SHP77 (cell line): ENCODE results near the gene CCDC88C.
A peak's percentile ranks its signal among the peaks of the same experiment; 100 is the strongest.

Experiments
- DNase-seq, 2 experiments: peaks; one replicate each; lab custom pipeline; 2025; lab: John Stamatoyannopoulos, UW

The CCDC88C gene

DNA sequence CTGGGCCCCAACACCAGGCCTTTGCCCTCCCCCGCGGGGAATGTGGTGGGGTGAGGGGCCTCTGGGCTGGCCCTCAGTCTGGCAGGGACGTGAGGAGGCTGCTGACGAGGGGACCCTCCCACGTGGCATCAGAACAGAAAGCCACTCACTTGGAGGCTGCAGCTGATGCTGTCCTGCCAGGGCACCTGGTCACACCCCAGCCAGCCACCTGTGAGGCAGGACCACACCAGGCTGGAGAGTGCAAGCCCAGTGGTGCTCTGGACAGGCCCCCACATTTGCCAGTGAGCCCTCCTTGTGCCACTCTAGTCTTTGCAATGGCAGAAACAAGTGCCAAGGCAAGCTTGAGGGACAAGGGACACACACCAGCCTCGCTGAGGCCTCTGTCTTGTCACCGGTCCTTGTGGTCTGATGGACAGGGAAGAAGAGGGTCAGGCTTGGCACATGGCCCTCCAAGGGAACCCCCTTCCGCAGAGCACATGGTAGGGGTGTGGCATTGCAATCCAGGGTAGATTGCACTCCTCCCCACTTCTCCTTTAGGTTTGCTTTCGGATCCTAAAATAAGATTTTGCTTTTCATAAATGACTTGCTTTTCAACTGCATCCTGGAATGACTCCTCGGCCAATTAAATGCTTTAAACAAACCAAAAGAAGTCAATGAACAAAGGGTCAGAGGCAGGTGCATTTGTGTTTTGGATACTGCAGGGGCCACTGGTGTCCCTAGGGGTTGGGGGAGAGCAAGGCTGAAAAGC is 53.7 kb downstream of the CCDC88C start:
- DNase-seq = no peak

DNA sequence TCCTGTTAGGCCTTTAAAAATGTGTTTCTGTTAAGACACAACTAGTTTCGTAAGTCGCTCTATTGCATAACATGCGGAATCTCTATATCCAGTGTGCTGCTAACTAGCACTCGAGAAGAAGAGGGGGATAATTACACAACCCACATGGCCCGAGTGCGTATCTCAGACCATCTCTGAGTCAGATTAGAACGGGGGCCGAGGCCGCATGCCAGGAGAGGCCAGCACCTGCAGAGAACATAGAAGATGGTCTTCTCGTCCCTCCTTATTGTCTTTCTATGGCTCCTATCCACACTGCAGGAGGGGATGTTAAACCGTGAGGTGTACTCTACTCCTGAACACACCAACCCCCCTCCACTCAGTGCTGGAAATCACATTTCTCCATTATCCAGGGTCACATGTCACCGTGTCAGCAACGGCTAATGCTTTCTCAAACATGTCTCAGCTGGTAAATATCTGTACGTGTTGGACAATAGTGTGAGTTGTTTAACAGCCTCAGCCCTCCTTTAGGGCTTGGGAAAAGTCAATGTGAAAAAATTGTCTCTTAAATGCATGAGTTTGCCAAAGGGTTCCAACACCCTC is 56.3 kb downstream of the CCDC88C start:
- no peak for DNase-seq

DNA sequence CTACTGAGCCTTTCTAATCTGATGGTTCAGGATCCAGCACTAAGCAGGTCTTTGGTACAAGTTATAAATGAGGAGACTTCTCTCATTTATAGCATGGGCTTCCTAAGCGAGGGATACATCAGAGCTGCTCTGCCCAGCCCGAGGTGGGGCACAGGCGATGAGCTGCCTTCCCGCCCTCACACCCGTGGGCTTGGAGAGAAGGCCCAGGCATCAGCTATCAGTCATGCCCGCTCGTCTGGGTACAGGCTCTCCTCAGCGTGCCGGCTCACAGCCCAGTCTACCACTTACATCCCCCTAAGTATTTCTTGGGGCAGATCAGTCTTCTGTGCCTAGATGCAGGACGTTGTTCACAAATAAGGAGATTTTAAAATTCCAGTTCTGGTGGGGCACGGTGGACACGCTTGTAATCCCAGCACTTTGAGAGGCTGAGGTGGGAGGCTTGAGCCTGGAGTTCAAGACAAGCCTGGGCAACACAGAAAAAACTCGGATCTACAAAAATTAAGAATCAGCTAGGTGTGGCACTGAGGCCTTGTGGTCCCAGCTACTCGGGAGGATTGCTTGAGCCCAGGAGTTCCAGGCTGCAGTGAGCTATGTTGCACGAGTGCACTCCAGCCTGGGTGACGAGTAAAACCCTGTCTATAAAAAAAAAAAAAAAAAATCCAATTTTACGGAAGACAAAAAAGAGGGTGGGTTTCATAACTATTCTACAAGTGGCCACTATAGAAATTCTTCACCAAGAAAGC is 57.0 kb downstream of the CCDC88C start:
- DNase-seq = no peak

DNA sequence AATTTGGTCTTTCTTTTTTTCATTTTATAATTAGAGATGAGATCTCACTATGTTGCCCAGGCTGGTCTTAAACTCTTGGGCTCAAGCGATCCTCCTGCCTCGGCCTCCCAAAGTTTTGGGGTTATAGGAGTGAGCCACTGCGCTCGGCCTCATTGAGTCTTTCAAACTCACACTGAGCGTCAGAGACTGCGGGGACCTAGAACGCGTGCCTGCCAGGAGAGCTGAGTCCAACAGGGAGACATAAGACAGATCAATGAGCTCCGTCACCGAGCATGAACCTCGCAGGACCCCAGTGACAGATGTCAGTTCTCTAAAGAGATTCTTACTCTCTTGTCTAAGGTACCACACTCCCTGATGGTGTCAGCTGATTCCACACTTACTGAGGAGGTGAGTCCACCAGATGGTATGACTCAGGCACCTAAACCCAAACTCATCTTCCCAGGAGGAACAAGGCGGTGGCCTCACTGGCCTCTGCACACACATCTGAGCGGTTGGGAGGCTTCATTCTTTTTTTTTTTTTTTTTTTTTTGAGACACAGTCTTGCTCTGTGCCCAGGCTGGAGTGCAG is 58.9 kb downstream of the CCDC88C start:
- DNase-seq = no peak

DNA sequence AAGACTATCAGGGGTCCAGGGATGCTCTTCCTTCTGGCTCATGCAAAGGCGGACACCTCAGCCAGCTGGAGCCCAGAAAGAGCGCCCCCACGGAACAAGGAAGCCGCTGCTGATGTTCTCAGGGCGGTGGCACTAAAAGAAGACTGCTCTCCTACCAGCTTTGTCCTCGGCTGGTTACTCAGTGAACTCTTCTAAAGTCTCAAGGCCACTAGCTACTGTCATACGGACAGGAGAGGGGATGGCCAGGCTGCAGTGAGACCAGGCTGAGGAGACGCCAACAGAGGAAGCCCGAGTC is 59.6 kb downstream of the CCDC88C start:
- no peak for DNase-seq

DNA sequence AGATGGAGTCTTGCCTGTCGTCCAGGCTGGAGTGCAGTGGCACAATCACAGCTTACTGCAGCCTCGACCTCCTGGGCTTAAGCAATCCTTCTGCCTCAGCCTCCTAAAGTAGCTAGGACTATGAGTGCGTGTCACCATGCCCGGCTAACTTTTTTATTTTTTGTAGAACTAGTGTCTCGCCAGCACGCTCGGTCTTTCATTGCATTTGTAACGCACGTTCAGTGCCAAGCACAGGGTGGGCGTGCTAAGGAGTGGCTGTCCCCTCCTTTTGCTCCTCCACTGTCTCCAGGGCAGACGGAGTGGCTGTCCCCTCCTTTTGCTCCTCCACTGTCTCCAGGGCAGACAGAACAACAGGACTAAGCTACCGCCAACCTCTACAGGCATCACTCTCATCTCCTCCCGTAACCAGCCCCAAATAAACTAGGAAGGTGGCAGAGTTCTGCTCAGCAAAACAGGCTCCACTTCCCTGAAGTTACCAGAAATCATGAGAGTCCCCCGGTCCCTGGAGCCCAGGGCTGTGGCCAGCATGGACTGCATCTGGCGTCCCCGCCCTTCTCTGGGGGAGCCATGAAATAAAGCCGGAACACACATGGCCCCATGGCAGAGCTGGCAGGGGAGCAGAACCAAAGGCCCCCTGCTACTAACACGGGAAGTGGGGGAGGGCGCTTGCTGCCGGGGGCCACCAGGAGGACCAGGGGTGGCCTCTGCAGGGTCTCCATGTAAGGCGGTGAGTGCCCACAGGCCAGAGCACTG is 60.2 kb downstream of the CCDC88C start:
- no peak for DNase-seq

DNA sequence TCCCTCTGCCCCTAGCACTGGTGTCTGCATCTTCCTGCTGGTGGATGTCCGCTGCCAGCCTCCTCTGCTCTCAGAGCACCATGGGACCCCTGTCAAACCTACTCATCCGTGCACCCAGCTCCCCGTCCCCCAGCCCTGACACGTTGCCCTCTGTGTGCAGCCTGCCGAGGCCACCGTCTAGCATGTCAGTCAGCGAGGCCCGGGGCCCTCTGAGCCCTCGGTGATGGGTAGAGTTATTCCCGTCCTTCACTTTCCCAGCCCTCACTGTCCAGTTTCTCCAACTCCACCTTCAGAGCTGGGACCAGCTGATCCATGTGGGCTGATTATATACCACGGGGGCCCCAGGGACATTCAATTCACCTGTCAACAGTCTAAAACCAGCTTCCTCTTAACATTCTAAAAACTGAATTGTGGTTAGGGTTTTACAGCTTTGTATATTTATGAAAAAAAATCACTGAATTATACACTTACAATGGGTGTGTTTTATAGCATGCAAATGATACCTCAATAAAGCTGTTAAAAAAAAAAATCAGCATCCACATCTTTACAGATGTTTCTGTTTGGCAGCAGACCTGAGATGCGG is 61.3 kb downstream of the CCDC88C start:
- DNase-seq = no peak

DNA sequence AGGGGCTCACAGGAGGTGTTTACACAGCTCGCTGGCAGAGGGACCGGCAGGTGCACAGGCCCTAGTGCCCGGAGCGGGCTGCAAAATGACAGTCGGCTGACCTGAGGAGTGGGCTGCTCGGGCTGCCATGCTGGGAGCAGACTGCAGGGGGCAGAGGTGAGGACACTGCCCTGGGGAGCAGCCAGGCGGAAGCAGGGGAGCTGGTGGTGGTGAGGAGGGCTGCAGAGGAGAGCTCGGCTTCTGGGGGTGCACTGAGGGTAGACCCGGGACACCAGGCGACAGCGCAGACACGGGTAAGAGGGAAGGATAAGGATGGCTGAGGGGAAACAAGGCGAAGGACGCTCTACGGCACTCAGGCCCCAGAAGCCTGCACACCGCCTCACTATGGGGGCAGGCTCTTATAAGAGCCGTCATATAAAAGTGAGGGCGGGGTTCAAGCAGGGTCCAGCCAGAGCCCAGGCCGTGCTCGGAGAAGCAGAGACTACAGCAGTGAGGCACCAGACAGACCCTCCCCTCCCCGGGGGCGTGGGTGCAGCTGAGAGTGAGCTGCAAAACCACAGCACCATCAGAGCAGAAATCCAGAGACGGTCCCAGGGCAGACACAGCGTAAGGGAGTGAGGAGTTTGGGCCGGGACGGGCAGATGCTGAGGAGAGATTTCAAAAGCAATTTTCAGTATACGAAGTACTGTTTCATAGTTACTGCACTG is 62.5 kb downstream of the CCDC88C start:
- DNase-seq = peak; percentile 86 to 93

DNA sequence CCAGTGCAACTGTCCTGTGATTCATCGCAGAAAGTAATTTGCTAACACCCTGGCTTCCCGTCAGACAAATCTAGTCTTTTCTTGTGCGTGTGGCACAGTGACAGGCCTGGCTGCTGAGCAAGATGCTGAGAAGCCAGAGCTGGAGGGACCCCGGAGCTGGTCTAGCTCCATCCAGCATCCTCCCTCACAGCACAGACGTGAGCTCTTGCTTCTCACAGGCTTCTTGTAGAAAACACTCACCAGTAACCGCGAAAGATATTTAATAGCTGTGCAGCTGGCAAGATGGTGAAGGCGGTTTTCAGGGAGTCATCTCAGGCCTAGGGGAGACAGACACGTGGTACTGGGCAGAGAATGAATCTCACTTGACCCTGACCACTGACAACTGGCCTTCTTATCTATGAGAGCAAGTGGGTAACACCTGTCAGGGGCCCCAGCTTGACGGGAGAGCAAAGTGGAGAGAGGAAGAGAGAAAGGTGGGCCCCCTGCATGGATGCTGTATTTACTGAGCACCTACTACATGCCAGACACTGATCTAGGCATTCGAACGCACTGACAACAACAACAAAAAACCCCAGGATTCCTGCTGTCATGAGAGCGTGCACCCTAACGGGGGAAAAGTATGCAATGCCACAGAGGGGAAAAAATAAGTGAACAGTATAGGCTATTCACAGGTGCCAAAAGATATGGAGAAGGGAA is 63.3 kb downstream of the CCDC88C start:
- DNase-seq = no peak

DNA sequence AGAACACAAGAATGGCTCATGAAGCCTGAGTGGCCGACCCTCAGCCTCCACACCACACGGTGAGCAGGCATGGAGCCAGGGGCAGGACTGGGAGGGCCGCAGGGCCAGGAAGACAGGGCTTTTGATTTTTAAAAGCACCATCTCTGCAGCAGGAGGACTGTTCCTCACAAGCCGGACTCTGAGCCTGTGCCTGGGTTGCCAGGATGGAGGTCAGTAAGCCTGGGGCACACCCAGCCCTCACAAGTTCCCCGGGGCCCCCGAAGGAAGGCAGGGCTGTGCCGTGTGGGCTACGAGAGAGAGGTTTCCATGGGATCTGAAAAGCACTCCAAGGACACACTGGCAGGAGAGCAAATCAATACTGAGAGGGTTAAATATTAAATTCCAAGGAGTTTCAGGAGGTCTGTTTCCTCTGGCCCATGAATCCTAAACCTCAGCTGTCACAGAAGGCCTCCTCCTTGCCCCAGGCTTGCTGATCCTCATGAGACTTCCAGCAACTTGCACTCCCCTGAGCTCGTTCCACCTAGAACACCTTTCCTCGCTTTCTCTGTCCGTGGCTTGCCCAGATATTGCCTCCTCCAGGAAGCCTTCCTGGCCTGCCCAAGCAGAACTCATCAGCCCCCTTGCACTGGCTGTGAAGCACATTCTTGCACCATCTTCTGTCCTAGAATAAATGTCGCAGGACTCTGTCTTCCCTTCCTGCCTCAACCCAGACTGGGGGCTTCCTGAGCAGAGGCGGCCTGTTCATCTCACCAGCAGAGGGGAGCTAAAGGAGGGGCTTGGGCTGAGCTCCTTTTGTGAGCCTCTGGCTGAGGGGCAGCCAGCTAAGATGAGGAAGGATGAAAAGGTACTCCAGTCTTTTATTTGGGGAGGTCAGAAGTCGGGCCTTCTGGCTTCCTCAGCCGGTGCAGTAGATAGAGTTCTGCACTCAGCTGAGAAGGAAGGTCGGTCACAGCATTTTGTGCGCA is 64.6 kb downstream of the CCDC88C start:
- no peak for DNase-seq

DNA sequence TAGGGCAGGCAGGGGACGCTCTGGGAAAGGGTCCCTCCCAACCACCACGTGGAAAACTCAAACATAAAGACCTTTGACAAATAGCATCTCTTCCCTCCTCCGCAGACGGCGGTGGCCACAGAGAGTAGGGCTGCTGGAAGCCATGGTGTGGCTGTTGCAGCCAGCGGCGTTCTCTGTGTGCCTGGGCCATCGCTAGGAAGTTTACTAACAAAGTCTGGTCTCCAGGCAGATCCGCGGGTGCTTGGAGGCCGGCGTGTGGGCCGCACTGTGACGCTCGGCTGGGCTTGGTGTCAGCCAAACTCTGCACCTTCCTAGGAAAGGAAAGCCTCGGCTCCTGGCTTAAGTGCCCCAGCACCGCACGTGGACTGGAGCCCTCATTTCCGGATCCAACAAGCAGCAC is 65.6 kb downstream of the CCDC88C start:
- no peak for DNase-seq

DNA sequence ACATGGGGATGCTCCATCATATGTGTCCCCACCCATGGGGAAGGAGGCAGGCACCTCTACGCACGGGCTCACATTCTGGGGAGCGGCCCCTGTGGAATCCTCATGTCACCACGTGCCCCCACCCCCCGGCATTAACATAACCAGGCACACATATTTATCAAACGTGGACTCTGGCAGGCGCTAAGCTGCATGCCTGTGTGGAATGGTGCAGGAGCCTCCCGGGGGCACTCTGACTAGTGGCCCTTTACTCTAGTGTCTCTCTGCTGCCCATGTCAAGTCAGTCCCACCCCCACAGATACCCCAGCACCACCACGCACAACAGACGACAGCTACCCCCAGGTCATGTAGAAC is 66.1 kb downstream of the CCDC88C start:
- no peak for DNase-seq

DNA sequence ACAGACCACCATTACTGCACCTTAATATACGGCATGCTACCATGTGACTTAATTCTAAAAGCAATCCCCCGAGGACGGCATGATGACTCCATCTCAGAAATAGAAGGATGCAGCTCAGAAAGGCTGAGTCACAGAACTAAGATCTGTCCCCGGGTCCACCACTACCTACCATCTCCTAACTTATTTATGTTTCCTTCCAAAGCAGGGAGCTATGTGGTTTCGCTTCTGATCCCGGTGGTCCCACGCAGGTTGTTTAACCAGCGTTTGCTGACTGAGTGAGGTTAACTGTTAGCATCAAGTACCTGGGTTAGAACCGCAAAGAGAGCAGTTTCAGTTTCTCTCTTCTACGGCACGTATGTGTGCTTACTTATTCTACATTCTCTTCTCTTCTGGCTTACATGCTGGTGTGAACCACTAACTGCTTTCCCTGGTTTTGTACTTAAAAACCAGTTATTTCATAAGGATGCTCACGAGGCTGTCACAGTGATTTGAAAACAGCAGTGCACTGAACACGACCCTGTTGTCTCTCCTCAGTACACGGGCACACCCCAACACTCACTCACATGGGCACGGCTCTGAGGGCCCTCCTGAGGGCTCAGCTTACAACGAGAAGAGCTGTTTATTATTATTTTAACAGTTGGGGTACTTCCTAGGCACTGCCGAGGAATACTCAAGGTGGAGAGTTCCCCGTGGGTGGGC is 66.7 kb downstream of the CCDC88C start:
- no peak for DNase-seq

DNA sequence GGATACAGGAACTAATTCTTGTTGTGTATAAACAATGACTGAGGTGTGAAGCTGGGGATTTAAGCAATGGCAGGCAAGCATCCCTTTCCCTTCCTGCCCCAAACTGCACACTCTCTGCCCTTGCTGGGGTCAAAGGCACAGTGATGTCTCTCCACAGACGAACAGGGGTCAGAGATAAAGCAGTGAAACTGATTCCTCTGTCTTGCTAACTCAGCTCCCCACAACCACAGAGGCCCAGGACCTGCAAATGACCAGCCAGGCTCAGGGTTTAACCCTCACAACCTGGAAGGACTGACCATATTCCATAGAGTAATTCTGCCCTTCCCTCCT is 67.2 kb downstream of the CCDC88C start:
- no peak for DNase-seq

DNA sequence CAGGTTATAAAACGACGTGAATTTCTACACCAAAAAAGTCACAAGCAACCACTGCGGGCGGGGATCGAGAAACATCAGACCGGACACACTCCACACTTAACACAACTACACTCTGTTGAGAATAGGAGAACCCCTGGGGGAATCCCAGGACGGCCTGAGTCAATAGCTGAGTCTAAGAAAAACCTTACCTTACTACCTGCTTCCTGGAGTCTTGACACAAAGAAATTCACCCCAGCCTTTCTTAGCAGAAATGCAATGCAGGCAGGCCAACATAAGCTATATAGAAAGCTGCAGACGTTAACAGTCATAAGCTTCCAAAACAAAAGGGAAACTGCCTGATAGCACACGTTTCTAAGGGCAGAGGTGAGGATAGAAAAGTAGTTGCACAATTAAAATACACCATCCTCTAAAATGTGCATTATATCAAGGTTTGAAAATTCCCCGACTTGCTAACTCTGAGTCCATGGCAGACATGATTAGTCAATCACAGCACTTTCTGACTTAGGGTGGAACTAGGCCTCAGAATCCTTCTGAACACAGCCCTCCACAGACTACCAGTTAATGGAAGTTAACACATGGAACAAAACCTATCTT is 68.0 kb downstream of the CCDC88C start:
- no peak for DNase-seq

DNA sequence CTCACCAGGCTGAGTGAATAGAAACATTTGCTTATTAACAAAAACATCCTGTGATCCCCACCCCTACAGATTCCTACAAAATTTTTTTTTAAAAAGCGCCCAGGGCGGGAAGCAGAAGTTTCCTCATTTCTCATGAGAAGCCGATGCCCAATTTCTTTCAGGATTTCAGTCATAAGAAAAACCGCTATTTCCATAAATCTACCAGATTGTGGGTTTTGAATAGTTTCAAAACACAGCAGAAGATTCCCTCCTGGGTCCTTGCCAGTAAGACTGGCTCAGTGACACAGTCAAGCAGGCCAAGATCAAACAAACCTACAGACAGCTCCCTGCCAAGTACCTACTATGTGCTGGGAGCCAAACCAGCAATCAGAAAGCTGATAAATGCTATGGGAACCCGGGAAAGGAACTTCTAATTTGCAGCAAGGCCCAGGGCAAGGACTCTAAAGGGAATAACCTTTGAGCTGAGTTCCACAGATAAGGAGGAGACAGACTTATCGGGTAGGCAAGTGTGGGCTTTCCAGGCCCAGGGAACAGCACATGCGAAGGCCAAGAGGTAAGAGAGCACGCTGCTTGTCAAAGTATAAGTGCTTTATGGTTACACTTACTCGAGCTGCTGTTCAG is 68.7 kb downstream of the CCDC88C start:
- no peak for DNase-seq

DNA sequence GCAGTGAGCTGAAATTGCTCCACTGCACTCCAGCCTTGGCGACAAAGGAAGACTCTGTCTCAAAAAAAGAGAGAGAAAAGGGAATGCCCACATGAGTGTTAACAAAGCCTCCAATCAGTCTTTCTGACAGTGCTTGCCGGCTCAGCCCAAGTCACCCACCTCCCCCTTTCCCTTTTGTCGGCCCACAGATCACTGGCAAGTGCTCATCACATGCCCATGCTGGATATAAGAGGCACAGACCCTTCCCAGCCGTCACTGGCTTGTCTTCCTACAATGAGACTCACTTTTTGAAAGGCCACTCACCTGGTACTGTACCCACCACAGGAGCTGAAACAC is 70.8 kb downstream of the CCDC88C start:
- no peak for DNase-seq

DNA sequence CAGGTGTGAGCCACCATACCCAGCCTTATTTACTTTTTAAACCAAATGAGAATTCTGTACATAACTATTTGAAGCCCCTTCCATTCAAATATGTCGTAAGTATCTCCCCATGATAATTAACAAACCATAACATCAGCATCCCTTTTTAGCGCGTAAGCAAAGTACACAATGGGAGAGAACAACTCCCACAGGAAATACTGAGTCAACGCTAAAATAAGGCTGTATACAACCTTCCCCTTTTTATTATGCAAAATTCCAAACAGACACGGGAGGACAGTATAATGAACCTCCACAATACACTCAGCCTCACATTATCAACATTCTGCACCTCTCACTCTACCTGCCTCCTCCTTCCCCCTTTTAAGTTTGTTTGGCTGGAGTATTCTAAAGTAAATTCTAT is 73.5 kb downstream of the CCDC88C start:
- no peak for DNase-seq

DNA sequence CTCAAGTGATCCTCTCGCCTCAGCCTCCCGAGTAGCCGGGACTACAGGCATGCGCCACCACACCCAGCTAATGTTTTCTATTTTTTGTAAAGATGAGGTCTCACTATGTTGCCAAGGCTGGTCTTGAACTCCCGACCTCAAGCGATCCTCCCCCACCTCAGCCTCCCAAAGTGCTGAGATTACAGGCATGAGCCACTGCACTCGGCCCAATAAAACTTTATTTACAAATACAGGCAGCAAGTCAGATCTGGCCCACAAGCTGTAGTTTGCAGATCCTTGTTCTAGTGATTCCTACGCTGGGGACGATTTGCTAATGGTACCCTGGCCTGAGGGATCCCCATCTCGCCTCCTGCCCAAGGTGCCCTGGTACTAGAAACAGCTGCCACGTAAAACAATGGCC is 74.6 kb downstream of the CCDC88C start:
- DNase-seq = no peak
